WI38 (cell line): ENCODE results near the gene ABTB1.

ENCODE experiments used
- H3K4me3 ChIP-seq: 2 replicates; pipeline ENCODE4 v1.5.1; 2011; ENCODE audit warnings: low read depth, mild to moderate bottlenecking, control low read depth, low read length
- CTCF ChIP-seq: IDR thresholded peaks from 2 replicates; pipeline ENCODE4 v1.5.1; 2012; ENCODE audit warnings: low read depth, mild to moderate bottlenecking, control low read depth, low read length

The ABTB1 gene

GRCh38 chr3:127722091-127722784, 49.5 kb downstream of the ABTB1 start:
- H3K4me3 ChIP-seq = no peak overlapping the region
- no peak for TF ChIP-seq CTCF

- no peak for TF ChIP-seq CTCF
- no peak overlapping the region for H3K4me3 ChIP-seq
Observed at GRCh38 chr3:127723011-127723567, 50.3 kb downstream of the ABTB1 start.

- H3K4me3 ChIP-seq = no peak overlapping the region
- no peak for TF ChIP-seq CTCF
Observed at GRCh38 chr3:127726894-127727293, 54.1 kb downstream of the ABTB1 start.

GRCh38 chr3:127728417-127729015, 55.8 kb downstream of the ABTB1 start:
- TF ChIP-seq CTCF = no peak
- no peak overlapping the region for H3K4me3 ChIP-seq

- H3K4me3 ChIP-seq = no peak overlapping the region
- TF ChIP-seq CTCF = no peak
Observed at GRCh38 chr3:127729556-127730056, 56.9 kb downstream of the ABTB1 start.

- H3K4me3 ChIP-seq = no peak overlapping the region
- no peak for TF ChIP-seq CTCF
Observed at GRCh38 chr3:127730171-127730570, 57.4 kb downstream of the ABTB1 start.
